Calu3 (cell line): ENCODE data around the gene CPA2. TPM values are rescaled to one million over a fixed set of nuclear protein-coding genes. Genes with fewer than 3 reads are reported as not detected.

Experiments used
- BruUV-seq: library from RNA; stranded (reverse); fragments of 400-500 nt; replicated peaks from 2 replicates; lab custom pipeline; 2021; lab: Mats Ljungman, UMichigan
- CTCF ChIA-PET: fragments of 300-600 bp; sonication (Branson Sonifier 250); formaldehyde crosslinking; loops from one replicate; lab custom pipeline; 2022; ENCODE audit warnings: antibody characterized with exemption; lab: Charles Lee
- DNase-seq: peaks from one replicate; pipeline ENCODE4 v3.0.0; 2022
- H3K27ac Mint-ChIP-seq: one replicate; pipeline ENCODE4 v1.8.0; 2022; ENCODE audit warnings: mixed read lengths; ENCODE audit not compliant: unreplicated experiment
- H3K27me3 Mint-ChIP-seq: one replicate; pipeline ENCODE4 v1.8.0; 2022; ENCODE audit warnings: mixed read lengths; ENCODE audit not compliant: unreplicated experiment
- H3K36me3 Mint-ChIP-seq: one replicate; pipeline ENCODE4 v1.8.0; 2022; ENCODE audit warnings: mild to moderate bottlenecking, moderate library complexity, mixed read lengths; ENCODE audit not compliant: insufficient read depth, unreplicated experiment
- H3K4me1 Mint-ChIP-seq: one replicate; pipeline ENCODE4 v1.8.0; 2022; ENCODE audit warnings: mild to moderate bottlenecking, low read depth, mixed read lengths; ENCODE audit not compliant: unreplicated experiment
- H3K4me3 Mint-ChIP-seq: one replicate; pipeline ENCODE4 v1.8.0; 2022; ENCODE audit warnings: mild to moderate bottlenecking, low read depth, moderate library complexity, mixed read lengths; ENCODE audit not compliant: unreplicated experiment
- H3K9me3 Mint-ChIP-seq: one replicate; pipeline ENCODE4 v1.8.0; 2022; ENCODE audit warnings: low read depth, mixed read lengths; ENCODE audit not compliant: unreplicated experiment
- intact Hi-C: fragments of 100-400 bp; cut with micrococcal nuclease; formaldehyde crosslinking; loops from one replicate; pipeline ENCODE4 v1.10.0; 2022; ENCODE audit not compliant: unreplicated experiment
- total RNA-seq: library from RNA; stranded (reverse); gene quantifications from 2 replicates; pipeline ENCODE4 v1.2.3, GENCODE V29; 2022
- TF ChIP-seq, protein P1 (sequence below): fragments of 200-600 bp; IDR thresholded peaks from one replicate; pipeline ENCODE4 v1.8.0; 2022; ENCODE audit warnings: antibody characterized with exemption; ENCODE audit not compliant: unreplicated experiment

CPA2 gene
- total RNA-seq, 1 experiment from 2014 or later = not detected

- Mint-ChIP-seq H3K27me3 (peaks cover 39% of the 10 kb centered on the region), H3K4me3 (no peak overlapping the region), H3K27ac (no peak overlapping the region), H3K4me1 (no peaks in the 10 kb centered on the region), H3K36me3 (no peaks in the 10 kb centered on the region), H3K9me3 (no peaks in the 10 kb centered on the region)
- TF ChIP-seq, protein P1, sequence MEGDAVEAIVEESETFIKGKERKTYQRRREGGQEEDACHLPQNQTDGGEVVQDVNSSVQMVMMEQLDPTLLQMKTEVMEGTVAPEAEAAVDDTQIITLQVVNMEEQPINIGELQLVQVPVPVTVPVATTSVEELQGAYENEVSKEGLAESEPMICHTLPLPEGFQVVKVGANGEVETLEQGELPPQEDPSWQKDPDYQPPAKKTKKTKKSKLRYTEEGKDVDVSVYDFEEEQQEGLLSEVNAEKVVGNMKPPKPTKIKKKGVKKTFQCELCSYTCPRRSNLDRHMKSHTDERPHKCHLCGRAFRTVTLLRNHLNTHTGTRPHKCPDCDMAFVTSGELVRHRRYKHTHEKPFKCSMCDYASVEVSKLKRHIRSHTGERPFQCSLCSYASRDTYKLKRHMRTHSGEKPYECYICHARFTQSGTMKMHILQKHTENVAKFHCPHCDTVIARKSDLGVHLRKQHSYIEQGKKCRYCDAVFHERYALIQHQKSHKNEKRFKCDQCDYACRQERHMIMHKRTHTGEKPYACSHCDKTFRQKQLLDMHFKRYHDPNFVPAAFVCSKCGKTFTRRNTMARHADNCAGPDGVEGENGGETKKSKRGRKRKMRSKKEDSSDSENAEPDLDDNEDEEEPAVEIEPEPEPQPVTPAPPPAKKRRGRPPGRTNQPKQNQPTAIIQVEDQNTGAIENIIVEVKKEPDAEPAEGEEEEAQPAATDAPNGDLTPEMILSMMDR = no peak
- intact Hi-C loops = no loop called here
- BruUV-seq = no TSS peak
- no peak for DNase-seq
- CTCF ChIA-PET = no interaction called here
Observed at GRCh38 chr7:130270947-130271800, 4.5 kb downstream of the CPA2 start.

DNA sequence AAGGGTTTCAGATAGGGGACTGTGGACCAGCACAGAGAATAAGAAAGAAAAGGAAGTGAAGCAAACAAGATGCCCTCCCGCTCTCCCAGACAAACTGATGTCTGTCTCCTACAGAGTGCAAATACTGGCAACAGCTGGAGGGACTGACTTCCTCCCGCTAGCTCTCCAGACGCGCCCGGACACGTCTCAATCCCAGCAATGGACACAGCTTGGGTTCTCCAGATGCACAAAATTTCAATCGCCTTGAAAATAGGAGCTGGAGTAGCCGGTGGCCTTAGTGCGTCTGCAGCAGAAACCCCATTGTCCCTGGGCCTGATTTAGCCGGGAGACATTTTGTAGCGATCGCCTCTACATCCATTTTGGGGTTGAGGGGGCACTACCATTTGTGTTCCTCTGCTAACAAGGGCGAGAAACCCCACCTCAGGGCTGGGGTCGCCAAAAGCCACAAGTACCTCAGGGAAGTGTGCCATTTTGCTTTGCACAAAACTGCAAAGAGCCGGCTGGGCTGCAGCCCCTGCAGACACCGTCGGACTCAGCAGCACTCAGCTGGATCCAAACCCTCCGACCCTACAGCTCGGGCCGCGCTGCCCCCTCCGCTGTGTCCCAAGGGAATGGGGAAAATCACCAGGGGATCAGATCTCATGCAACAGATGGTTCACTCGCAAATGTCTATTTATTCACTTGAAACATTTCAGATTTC, 5.9 kb downstream of the CPA2 start:
- no peak overlapping the region for H3K4me3 Mint-ChIP-seq
- H3K27me3 Mint-ChIP-seq = peaks cover 37% of the 10 kb centered on the region
- no TSS peak for BruUV-seq
- no peaks in the 10 kb centered on the region for H3K9me3 Mint-ChIP-seq
- H3K4me1 Mint-ChIP-seq = no peaks in the 10 kb centered on the region
- CTCF ChIA-PET = interaction anchor here (0.7 kb wide), 1 partner anchor 449 kb away, joined by 3 read pairs; no protein-coding TSS in a partner anchor
- intact Hi-C loops = no loop called here
- no peak overlapping the region for H3K27ac Mint-ChIP-seq
- no peaks in the 10 kb centered on the region for H3K36me3 Mint-ChIP-seq
- TF ChIP-seq, protein P1 = no peak
- no peak for DNase-seq

- H3K27ac Mint-ChIP-seq = no peak overlapping the region
- CTCF ChIA-PET = interaction anchor here (0.6 to 0.7 kb wide), 3 partner anchors 277 to 775 kb away, joined by 3 to 5 read pairs (median 3); no protein-coding TSS in a partner anchor
- intact Hi-C loops = no loop called here
- BruUV-seq = no TSS peak
- H3K36me3 Mint-ChIP-seq = no peaks in the 10 kb centered on the region
- no peaks in the 10 kb centered on the region for H3K4me1 Mint-ChIP-seq
- peaks cover 29% of the 10 kb centered on the region for H3K27me3 Mint-ChIP-seq
- H3K4me3 Mint-ChIP-seq = no peak overlapping the region
- TF ChIP-seq, protein P1 = no peak
- DNase-seq = no peak
- H3K9me3 Mint-ChIP-seq = no peaks in the 10 kb centered on the region
Observed at GRCh38 chr7:130273081-130273932, 6.6 kb downstream of the CPA2 start.

- Mint-ChIP-seq H3K36me3 (no peaks in the 10 kb centered on the region), H3K4me3 (no peak overlapping the region), H3K27me3 (peaks cover 29% of the 10 kb centered on the region), H3K4me1 (no peaks in the 10 kb centered on the region), H3K9me3 (no peaks in the 10 kb centered on the region), H3K27ac (no peak overlapping the region)
- BruUV-seq = no TSS peak
- intact Hi-C loops = no loop called here
- CTCF ChIA-PET = interaction anchor here (0.6 kb wide), 1 partner anchor 775 kb away, joined by 3 read pairs; no protein-coding TSS in a partner anchor
- no peak for DNase-seq
- TF ChIP-seq, protein P1 = no peak
Observed at GRCh38 chr7:130273933-130274255, 7.2 kb downstream of the CPA2 start.
